Anterior cingulate cortex (tissue), 58 donors: Measurements from ENCODE around the gene CRACDL.
"Not testable (repeated sequence)": the region's sequence is repeated elsewhere in the genome, so short reads cannot be mapped to it uniquely, and the experiment has no call there.

Source experiments
- DNase-seq, 58 donors: peaks; one replicate each; lab custom pipeline; 2025; lab: John Stamatoyannopoulos, UW

The CRACDL gene

DNA sequence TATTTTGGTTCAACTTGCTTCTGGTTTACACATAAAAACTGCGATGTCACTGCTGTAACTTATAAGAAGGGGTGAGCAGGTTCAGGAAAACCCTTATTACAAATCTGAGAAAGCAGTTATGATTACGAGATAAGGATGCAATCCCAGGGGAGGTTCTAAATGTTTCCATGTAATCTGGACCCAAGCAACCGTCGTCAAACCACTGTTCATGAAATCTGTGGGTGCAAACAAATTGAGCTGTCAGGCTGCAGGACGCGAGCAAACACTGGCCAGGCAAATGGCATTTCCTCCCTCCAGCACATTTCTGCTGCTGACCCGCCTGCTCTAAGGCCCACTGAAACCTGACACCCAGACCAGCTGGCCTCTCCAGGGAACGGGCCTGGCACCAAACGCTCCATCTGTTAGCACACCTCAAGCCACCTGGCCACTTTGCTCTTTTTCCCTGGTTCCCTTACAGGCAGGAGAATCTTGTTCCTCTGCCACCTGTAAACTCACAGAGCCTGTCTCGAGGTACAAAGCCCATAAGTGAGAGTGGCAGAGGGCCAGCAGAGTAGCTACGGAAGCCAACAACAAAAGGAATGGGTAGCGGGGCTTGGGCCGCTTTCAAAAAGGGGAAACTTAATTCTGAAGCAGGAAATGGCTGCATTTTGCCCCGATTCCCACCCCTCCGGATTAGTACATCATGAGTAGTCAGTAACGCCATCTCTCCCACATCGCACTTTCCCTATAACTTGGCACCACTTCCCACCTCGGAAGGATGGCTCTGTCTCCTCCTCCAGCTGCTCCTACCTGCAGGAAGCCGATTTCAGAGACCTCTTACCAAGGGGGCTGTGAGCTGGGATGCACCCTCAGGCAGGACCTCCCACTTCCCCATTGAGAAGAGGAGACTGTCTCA, 26.5 kb downstream of the CRACDL start:
- no peak for DNase-seq

DNA sequence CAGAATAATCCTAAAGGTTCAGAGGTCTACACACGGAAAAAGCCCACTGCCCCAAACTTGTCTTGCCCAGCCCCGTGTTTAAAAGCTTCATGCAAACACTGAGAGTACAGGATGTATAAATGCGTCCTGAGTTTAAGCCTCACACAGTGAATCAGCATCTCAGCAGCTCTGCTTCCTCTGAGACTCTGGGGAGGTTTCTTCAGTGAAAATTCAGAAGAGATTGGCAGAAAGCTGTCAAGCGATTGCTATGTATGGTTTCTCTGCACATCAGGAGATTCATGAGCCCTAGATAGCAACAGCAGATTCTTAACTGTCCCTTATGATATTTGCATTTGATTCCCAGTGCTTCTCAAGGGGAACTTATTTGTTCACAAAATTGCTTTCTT, 27.1 kb downstream of the CRACDL start:
- peak in 2 of 58 donors; percentile 30 to 40 for DNase-seq

DNA sequence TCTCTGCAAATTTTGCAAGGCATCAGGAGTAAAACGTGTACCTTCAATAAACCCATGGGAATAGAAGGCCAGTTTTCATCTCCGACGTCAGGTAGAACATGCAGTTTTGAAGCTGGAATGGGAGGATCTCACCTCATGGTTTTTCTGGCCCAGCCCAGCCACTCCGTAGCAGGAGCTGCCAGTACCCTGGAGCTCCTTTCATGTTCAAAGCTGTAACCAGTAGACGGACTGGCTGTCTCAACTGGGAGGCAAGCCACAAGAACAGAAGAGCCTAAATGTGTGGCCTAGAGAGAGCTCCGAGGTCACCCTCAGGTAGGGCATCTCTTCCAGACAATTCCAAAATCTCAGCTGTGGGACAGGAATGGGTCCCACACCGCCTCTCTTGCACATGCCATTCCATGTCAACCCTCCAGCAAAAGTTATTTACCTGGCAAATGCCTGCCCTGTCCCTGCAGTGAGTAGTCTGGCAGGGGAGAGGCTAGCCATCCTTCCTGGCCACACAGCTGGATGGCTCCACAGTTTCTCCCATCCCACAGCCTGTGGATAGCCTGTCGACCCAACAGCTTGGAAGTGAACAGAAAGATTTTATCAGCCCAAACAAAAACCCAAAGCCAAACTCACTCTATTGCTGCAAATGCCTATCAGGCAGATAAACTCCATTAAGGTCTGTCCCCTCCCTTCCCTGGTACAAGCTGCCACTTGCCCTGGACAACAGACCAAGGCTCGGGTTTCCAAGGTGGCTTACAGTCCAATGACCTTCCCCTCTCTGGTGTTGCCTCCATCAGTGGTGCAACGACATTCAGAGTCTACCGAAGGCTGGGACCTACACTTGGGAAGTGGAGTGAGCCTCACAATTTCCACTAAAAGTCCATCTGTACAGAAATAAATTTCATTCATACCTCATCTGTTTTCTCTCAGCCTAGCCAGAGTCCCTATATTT, 27.8 kb downstream of the CRACDL start:
- no peak for DNase-seq

DNA sequence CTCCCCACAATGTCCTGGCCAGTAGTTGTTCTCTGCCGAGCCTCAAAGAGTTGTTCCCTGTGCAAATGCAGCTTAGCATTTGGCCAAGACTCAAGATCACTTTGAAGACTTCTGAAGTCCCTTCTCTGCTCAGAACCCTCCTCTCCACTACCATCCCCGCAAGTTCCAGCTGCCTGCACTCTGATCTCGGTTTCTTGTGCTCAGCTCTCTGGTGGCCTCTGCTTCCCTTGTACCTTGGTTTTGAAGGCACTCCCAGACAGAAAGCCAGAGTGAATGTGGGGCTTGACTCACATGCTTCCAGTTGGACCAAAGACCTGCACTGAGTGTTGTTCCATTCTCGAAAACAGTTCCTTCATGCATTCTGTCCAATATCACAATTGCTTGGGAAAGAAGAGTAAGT, 28.6 kb downstream of the CRACDL start:
- DNase-seq, result no peak

DNA sequence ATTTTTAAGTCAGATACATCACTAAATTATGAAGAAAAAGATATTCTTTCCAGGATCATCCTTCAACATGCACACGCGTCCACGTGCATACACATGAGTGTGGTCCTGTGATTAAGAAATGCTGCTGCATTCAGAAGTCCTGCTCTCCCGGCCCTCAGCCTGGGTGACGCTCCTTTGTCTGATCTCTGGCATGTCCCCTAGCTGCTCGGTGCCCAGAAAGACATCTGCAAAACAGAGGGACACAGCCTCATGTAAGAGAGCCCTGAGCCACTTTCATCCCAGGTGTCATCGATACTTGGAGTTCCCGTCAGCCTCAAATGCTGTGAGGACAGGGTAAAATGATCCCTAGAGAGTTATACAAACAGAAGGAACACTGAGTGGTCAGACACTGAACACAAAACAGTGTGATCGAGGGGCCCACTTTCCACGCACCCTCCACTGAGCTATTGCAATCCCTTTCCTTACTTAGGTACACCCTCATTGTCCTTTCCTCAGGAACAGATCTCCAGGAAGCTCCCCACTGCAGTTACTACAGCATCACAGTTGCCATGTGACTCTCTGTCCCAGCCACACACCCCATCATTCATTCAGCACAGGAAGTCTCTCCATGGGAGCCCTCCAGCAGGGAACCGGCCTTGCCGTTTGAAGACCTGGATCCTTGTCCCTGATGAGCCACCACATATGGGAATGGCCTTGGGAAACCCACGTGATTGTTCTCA, 32.1 kb downstream of the CRACDL start:
- DNase-seq, result no peak

DNA sequence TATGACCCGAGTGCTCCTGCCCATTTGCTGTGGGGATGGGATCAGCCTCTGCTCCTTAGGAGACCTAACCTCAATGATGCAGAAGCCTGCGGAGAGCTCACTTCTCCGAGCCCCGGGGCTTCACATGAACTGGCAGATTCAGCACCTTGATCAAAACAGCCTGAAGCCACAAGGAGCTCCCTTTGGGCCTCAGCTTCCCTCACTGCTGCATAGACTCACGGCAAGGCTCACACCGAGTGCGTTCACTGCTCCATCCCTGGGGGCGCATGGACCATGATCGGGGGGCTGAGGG, 33.0 kb downstream of the CRACDL start:
- DNase-seq, result no peak

DNA sequence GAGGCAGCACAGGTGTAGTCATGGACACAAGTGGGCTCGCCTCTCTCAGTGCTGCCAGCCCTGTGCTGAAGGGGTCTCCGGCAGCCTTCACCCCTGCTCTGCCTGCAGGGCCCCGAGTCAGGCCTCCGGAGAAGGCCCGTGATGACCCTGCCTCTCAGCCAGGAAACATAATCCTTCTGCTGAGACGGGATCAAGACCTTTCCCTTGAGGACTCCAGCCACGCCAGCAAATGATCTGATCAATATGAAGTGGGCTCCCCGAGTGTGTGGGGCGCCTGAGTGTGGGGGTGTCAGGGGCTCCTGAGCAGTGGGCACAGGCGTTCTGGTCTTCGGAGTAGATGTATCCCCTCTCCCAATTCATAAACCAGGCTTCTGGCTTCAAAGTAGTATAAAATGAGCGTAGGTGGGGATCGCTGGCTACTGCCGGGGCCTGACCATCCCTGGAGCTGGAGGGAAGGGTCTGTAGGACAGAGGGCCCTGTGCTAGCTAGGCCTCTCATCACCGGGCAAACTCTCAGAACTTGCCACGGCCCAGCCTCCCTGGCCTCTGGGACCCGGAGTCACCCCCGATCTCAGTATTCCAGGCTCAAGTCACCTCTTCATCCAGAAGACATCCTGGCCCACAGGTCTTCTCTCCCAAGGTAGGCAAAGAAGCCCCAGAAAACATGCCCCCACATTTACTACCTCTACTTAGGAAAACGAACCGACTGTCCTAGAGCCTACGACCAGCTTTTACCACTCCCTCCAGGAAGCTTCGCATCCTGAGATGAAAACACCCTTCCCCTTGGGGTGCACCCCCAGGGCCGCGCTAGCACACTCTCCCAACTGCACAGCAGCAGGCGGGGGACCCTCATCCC, 33.6 kb downstream of the CRACDL start:
- no peak for DNase-seq

DNA sequence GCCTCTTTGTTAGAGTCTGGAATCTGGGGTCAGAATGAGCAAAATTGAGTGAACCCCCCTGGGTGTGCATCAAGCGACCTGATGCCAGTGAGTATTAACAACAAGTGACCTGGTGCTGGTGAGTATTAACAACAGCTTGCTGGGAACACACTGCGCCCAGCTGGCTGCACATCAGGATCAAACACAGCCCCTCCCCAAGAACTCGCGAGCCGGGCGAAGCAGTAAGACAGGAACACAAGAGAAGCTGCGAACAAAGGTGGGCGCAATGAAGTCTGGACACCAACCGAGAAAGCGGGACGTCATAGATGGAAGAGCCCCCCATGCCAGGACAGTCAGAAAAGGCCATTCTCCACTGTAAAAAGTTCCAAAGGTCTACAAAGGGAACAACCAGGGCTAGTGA, 34.3 kb downstream of the CRACDL start:
- DNase-seq, result no peak

DNA sequence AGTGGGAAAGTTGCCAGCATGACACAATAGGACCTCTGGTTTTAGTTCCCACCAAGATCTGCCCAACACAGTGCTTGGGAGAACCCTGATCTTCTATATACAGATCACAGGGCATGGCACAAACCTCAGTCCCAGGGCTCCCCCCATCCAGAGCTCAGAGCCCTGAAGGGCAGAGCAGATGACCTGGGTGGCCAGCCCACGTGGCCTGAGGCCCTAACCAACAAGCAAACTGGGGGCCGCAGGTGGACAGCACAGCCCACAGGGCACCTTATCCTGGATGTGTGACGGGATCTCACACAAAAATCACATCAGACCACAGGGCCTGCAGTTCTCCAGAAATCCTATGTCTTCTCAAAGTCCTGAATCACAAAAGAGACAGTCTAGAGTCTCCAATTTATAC, 34.7 kb downstream of the CRACDL start:
- no peak for DNase-seq

DNA sequence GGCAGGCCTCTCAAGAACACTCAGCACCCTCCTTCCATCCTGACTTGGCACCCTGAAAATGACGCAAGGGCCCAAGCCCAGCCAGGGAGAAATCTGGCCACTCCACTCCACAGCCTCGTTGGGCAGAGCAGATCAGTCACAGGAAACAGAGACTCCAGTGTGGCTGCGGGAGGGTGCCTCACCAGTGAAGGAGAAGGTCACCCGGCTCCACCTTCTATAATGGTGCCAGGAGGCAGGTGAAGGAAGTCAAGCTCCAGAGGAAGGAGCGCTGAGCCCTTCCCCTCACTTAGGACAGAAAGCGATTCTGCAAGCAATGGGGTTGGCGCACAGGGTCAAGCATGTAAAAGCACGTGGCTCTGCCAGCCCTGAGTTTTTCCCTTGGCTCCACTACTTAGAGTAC, 35.3 kb downstream of the CRACDL start:
- DNase-seq, result no peak

DNA sequence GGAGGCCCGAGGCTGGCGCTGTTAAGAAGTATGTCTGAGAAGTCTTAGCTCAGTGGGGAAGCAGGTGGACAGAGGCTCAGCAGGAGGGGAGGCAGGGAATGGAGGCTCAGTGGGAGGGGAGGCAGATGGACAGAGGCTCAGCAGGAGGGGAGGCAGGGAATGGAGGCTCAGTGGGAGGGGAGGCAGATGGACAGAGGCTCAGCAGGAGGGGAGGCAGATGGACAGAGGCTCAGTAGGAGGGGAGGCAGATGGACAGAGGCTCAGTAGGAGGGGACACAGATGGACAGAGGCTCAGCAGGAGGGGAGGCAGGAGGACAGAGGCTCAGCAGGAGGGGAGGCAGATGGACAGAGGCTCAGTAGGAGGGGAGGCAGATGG, 36.3 kb downstream of the CRACDL start:
- DNase-seq, result not testable (repeated sequence)

DNA sequence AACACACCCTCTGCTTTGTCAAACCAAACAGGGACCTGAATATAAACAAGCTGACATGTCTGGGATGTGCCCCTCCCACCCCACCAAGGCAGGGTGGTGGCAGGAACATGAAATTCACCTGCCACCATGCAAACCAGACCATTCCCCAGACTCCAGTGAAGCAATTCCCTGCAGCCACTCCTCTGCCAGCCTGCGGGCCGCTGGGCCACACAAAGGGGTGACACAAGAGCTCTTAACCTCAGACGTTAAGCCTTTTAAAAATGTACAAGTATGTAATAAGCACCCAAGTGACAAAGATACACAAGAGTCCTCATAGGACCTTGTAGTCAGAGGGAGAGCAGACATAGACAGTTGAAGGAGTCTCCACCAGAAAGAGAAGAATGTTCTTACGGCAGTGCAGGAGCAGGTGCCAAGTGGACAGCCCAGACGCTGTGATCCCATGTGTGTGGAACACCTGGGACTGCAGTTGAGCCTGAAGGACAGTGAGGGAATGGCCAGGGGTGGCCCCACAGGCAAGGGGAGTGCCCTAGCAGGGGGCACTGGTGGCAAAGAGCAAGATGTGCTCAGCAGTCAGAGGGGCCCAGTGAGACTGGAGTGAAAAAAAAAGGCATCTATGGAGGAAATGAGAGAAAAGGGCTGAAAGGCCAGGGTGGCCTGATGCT, 36.9 kb downstream of the CRACDL start:
- DNase-seq, result no peak

DNA sequence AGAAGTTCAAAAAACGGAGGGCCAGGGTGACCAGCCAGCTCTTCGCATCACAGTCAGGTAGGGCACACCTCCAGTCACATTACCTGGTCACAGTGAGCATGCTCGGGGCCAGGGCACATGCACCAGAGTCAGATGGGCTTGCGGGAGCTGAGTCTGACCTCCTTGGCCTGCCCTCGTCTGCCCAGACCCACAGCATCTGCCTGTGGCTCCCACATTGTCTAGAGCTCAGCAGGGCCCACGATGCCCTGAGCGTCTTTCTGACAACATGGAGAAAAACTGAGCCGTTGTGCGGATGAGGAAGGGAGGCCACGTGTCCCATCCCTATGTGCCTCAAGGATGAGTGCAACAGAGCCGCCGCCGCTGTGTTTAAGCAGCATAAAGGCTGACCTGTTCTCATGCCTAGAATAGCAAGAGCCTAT, 37.6 kb downstream of the CRACDL start:
- no peak for DNase-seq

DNA sequence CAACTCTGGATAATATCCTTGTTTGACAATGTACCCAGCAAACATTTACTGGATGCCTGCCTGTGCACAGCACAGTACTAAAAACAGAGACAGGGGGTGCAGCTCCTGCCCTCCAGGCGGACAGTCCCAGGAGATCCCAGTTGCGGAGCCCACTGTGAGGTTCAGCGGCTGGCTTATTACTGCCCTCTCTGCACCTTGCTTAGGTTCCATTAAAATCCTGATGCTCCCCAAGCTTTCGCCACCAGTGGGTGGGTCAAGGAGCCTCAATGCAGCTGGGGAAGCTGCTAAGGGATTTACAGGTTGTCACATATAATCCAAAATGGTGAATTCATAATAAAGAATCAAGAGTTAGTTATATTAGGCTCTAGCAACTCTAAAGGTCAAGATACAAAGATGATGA, 38.3 kb downstream of the CRACDL start:
- DNase-seq, result no peak

DNA sequence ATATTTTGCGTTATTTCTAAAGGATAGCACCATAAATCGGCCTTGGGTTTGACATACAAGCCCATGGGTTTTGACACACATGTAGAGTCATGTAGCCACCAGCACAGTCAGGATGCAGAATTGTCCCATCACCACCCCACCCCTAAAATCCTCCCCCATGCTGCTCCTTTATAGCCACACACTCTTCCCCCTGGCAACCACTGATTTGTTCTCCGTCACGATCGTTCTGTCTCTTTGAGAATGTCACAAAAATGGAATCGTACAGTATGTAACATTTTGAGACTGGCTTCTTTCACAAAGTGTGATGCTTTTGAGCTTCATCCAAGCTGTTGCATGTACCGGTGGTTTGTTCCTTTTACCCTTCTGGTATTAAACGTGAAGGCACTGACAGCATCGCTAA, 39.1 kb downstream of the CRACDL start:
- peak in 3 of 58 donors; percentile 31 to 60 (median 36) for DNase-seq

DNA sequence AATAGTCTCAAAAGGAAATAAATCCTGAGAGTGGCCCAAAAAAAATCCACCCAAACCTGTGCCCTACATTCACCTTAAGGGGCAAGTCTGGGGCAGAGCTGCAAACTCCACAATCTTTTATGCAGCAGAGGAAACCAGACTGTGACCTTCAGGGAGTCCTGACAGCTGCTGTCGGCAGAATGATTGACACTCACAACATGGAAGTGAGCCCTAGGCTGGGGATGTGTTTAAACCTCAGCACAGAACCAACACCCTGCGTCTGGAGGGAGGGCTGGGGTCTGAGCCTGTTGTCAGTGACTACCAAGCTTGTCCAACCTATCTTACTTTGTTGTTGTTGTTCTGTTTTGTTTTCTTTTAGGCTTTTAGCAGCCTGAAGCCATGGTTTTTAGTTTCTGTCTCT, 39.6 kb downstream of the CRACDL start:
- DNase-seq, result no peak

DNA sequence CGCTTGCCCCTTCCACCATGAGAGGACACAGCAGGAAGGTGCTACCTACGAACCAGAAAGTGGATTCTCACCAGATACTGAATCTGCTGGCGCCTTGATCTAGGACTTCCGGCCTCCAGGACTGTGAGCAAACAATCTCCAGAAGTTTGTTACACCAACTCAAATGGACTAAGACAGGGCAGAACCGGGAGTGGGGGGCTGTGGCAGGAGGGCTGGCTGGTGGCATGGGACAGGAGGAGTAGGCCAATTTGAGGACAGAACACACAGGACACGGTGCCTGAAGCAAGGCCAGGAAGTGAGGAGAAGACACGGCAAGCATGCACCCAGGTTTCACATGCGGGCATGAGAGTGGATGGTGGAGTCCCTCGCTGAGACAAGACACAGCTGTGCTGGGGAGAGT, 40.1 kb downstream of the CRACDL start:
- no peak for DNase-seq

DNA sequence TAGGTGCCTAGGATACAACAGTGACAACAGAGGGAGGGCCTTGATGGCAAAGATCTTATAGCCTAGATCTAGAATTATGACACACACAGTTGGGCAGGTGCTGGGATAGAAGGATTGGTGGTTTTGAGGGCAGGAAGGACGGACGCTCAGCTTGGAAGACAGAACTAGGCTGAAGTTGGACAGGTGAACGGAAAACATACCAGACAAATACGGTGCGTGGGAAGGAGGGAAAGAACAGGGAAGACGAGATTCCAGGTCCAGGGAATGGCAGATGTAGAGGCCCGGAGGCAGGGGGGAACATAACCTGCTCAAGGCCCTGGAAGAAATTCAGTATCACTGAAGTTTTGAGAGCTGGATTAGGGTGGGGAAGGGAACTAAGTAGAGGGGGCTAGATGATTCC, 40.8 kb downstream of the CRACDL start:
- no peak for DNase-seq

DNA sequence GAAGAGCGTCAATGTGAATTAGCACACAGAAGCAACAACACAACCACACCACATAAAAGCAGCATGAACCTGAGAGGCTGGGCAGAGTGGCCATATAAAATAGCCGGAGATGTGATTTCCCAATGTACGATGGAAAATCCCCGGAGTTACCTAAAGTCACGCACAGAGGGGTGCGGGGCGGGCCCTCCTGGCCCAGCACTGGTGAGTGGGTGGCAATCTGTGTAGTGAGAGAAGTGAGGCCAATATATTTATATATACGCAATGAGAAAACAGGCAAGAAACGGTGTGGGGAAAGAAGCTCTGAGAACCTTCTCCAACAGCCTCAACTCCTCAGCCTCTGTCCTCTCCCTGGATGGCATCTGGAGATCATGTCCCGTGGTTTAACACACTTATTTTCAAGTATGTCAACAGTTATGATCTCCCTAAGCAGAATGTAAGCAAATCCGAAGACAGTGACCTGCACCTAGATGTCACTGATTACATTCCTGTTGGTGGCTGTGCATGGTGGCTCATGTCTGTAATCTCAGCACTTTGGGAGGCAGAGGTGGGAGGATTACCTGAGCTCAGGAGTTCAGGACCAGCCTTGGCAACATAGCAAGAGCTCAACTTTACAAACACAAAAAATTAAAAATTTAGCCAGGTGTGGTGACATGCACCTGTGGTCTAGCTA, 41.6 kb downstream of the CRACDL start:
- DNase-seq, result peak in 1 of 58 donors; percentile 45
